Middle frontal gyrus (tissue), 1 donor: ENCODE measurements around the gene BBS9.
"Not testable (repeated sequence)": the region's sequence is repeated elsewhere in the genome, so short reads cannot be mapped to it uniquely, and the experiment has no call there.

Experiments
- DNase-seq: peaks from one replicate; pipeline ENCODE4 v3.0.0-alpha.2; 2015; ENCODE audit warnings: low spot score; ENCODE audit errors: extremely low spot score

The BBS9 gene

GRCh38 chr7:33128990-33129805 is at the start of gene BBS9:
BBS9 (plus strand) TSS chr7:33129564; CDS start chr7:33146253, 16,689 bp downstream.
- DNase-seq, result peak; percentile 92

- DNase-seq, result no peak
Observed at GRCh38 chr7:33079763-33080690, 49.3 kb upstream of the BBS9 start.

DNA sequence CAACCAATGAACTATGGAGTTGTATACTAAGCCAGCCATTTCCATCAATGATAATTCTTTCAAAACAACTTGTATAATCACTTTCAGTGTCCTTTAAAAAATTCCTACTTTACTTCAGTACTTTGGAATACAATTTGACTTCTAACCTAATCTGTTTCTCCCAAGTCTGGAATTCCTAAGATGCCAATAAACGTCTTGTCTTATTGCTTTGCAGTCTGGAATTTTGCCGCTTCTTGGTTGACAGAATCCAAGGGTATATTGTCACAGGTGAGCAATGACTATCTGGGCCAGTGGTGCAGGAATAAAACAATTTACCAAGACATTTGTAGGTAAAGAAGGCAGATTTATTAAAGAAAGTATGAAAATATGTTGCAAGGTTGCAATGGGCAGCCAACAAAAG is 42.0 kb upstream of the BBS9 start:
- DNase-seq, result no peak

DNA sequence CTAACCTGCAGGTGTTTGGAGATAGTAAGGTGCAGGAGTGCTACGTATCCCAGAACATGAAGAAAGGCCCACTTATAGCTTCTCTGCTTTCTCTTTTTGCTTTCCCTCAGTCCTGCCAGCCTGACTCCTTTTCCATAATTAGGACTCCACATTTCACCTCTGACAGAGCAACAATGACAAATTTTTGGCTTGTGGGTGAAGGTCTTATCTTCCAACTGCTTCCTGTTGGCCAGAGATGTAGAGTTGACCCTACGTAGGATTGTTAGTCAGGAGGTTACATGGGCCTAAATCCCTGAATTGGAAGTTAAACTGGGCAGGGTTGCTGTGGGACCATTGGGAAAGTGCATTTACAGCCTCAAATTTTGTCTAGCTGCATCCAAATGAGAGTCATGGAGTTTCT is 41.5 kb upstream of the BBS9 start:
- DNase-seq, result no peak

DNA sequence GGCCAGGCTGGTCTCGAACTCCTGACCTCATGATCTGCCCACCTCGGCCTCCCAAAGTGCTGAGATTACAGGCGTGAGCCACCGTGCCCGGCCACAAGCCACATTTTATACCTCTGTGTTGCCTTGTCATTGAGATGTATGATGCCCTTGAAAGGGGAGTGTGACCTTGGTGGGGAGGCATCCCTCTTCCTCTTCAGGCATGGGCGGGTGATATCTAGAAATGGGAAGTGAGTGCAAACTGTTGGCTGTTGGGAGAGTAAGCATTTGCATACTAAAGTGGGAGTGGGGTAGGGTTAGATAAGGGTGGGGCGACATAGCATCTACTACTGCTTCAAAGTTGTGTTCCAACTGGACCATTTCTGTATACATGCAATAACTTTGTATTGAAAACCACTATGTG is 40.2 kb upstream of the BBS9 start:
- no peak for DNase-seq

- no peak for DNase-seq
Observed at GRCh38 chr7:33091111-33091531, 38.2 kb upstream of the BBS9 start.

- DNase-seq, result no peak
Observed at GRCh38 chr7:33091641-33092191, 37.6 kb upstream of the BBS9 start.

DNA sequence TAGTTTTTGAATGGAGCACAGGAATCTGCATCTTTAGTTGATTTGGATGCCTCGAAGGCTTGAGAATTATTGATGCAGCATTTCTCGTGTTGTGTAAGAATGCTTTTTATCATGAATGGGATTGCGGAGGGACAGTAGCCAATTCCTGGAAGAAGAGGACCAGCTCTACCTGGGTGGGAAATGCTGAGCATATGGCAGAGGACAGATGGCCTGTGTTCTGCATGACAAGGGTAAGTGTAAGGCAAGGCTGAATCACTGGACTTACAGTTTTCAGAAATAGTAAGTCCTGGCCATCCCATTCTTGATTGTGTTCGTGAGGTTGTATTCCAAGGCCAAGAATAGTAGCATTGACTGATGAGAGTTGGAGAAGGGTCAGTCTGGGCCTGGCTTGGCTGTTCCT is 36.1 kb upstream of the BBS9 start:
- no peak for DNase-seq

GRCh38 chr7:33094745-33095275 is 34.6 kb upstream of the BBS9 start:
- not testable (repeated sequence) for DNase-seq

GRCh38 chr7:33099154-33099940 is 30.0 kb upstream of the BBS9 start:
- no peak for DNase-seq

DNA sequence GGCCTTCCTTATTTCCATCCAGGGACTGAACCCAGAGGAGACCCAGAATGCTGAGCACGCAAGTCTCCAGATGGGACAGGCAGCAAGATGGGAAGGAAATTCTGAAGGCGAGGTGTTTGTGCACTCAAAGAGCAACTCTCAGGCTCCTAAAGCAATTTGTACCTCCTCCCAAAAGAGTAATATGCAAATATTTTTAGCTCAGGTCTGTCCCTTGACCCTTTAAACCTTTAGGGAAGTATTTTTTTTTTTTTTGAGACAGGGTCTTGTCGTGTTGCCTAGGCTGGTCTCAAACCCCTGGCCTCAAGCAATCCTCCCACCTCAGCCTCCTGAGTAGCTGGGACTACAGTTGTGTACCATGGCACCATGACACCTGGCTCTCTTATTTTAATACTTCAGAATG is 28.6 kb upstream of the BBS9 start:
- no peak for DNase-seq

- DNase-seq, result no peak
Observed at GRCh38 chr7:33101906-33102305, 27.5 kb upstream of the BBS9 start.

GRCh38 chr7:33107136-33108066 is 22.0 kb upstream of the BBS9 start:
- no peak for DNase-seq

GRCh38 chr7:33108554-33109004 is 20.8 kb upstream of the BBS9 start:
- DNase-seq, result no peak

DNA sequence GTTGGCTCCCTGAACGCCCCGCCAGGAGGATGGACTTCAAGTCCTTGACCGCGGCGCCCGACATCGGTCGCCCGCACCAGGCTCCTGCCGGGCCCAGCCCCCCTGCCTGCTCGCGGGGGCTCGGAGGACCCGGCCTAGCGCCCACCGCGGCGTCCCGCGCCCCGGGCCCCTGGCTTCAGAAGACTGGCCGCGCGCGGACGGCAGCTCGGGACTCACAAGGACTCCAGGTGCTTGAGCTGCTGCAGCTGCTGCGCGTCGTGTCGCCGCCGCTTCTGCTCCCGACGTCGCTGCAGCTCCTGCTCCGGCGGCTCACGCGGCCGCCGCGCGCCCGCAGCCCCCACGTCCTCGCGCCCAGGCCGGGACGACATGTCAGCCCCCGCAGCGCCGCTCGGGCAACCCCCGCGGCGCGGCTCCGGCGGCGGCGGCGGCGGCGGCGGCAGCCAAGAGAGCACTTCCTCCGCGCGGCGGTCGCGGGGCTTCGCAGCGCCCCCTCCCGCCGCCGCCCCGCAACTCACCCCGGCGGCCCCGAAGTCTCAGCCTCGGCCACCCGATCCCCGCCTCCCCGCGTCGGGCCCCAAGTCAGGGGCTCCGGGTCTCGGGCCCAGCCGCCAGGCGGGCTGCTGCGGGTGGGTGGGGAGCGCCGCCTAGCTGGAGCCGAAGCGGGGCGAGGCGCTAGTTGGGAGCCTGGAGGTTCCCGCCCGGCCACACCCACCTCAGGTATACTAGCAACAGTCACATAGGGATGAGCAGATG is 20.2 kb upstream of the BBS9 start, which contains the start of gene RP9:
Gene RP9 (minus strand): TSS at position 400 of the 753 bp plus-strand sequence. CDS start 32 bp downstream, at position 368.
- DNase-seq, result peak; percentile 28

DNA sequence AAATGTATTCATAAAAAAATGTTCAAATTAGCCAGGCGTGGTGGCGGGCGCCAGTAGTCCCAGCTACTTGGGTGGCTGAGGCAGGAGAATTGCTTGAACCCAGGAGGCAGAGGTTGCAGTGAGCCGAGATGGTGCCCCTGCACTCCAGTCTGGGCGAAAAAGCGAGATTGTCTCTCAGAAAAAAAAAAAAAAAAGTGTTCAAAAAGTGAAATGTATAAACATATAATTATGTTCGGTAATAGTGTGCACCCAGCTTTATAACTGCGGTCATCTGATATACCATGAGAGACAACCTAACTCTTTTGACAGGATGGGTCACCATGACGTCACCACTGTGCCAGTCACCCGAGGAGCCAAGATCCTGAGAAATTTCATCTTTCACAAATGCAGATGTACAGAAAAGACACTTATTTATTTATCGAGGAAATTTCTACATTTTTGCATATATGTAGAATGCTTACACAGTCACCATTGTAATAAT is 19.6 kb upstream of the BBS9 start:
- no peak for DNase-seq

- no peak for DNase-seq
Observed at GRCh38 chr7:33111614-33112013, 17.8 kb upstream of the BBS9 start.

DNA sequence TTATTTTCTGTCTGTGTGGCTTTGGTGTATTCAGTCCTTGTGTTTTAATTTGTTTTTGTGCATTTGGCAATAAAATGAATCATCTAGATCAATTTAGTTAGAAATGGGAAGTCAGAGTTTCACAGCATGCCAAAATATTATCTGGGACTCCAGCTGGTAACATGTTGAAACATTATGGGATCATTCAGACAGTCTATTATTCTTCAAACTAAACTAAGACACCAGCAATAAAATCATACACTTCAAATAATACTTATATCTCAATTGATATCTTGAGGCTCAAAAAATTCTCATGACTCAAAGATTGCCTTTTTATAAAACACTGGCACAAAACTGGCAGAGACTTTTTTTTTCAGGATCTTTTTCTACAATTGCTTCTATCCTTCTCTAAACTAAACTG is 14.4 kb upstream of the BBS9 start:
- no peak for DNase-seq

- DNase-seq, result no peak
Observed at GRCh38 chr7:33118383-33118782, 11.0 kb upstream of the BBS9 start.
